Hypothalamus (tissue), 51 donors: ENCODE results near the gene DEFB114.
A peak's percentile ranks its signal among the peaks of the same experiment; 100 is the strongest.
"Not testable (repeated sequence)": the region's sequence is repeated elsewhere in the genome, so short reads cannot be mapped to it uniquely, and the experiment has no call there.

ENCODE experiments used
- DNase-seq, 51 donors: peaks; one replicate each; lab custom pipeline; 2025; lab: John Stamatoyannopoulos, UW

Gene DEFB114

GRCh38 chr6:49964064-49964463 is at the start of gene DEFB114:
Gene DEFB114 (minus strand): TSS chr6:49964164. CDS start chr6:49964105, 59 bp downstream.
- no peak for DNase-seq

- peak in 1 of 51 donors; percentile 15 for DNase-seq
These were observed 43.9 kb upstream of the DEFB114 start for GRCh38 chr6:50007819-50008218.

- no peak for DNase-seq
These were observed 39.2 kb upstream of the DEFB114 start for GRCh38 chr6:50003139-50003538.

- no peak for DNase-seq
These were observed 31.3 kb upstream of the DEFB114 start for GRCh38 chr6:49995278-49995677.

GRCh38 chr6:49988900-49989299 is 24.9 kb upstream of the DEFB114 start:
- DNase-seq, result no peak

GRCh38 chr6:49987749-49988148 is 23.8 kb upstream of the DEFB114 start:
- no peak for DNase-seq

GRCh38 chr6:49986551-49986950 is 22.6 kb upstream of the DEFB114 start:
- DNase-seq, result no peak

- peak in 1 of 51 donors; percentile 10 for DNase-seq
These were observed 18.1 kb upstream of the DEFB114 start for GRCh38 chr6:49982046-49982445.

GRCh38 chr6:49980898-49981297 is 16.9 kb upstream of the DEFB114 start:
- peak in 1 of 51 donors; percentile 22 for DNase-seq

GRCh38 chr6:49979584-49979983 is 15.6 kb upstream of the DEFB114 start:
- DNase-seq, result no peak

GRCh38 chr6:49978332-49979226 is 14.6 kb upstream of the DEFB114 start:
- no peak for DNase-seq

GRCh38 chr6:49969605-49970004 is 5.6 kb upstream of the DEFB114 start, which contains the start of gene DEFB113:
Gene DEFB113 (minus strand): TSS chr6:49969625. CDS start chr6:49969625, 0 bp downstream.
- no peak for DNase-seq

- no peak for DNase-seq
These were observed 2.9 kb upstream of the DEFB114 start for GRCh38 chr6:49966823-49967222.

- no peak for DNase-seq
These were observed 2.4 kb upstream of the DEFB114 start for GRCh38 chr6:49966334-49966733.

GRCh38 chr6:49958180-49958579 is 5.8 kb downstream of the DEFB114 start:
- DNase-seq, result no peak

- DNase-seq, result no peak
These were observed 8.1 kb downstream of the DEFB114 start for GRCh38 chr6:49955847-49956246.

GRCh38 chr6:49951926-49952325 is 12.0 kb downstream of the DEFB114 start:
- DNase-seq, result no peak

- DNase-seq, result no peak
These were observed 13.6 kb downstream of the DEFB114 start for GRCh38 chr6:49950415-49950751.

GRCh38 chr6:49949062-49949461 is 14.9 kb downstream of the DEFB114 start:
- no peak for DNase-seq

GRCh38 chr6:49946835-49947234 is 17.1 kb downstream of the DEFB114 start:
- DNase-seq, result no peak

- not testable (repeated sequence) for DNase-seq
These were observed 19.9 kb downstream of the DEFB114 start for GRCh38 chr6:49944068-49944467.

GRCh38 chr6:49939993-49940498 is 23.9 kb downstream of the DEFB114 start:
- DNase-seq, result no peak
